ENCODE results near the gene RAB11A.

DNA sequence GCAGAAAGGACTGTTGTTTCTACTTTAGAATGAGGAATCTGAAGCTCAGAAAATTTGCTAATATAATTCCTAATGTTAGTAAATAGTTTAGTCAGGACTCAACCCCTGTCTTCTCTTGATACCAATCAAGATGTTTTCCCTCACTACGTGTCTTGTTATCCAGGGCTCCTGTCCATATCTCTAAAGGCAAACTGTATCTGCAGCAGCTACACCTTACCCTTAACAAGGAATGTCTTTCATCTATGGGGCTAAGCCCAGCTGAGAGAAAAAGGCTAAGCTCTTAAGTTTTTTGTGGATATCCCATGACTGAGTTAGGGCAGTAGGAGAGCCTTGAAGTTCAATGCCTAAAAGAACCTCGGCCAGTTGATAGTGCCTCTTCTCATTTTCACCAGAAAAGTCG is 32.5 kb downstream of the RAB11A start:
- TF ChIP-seq, protein P1, sequence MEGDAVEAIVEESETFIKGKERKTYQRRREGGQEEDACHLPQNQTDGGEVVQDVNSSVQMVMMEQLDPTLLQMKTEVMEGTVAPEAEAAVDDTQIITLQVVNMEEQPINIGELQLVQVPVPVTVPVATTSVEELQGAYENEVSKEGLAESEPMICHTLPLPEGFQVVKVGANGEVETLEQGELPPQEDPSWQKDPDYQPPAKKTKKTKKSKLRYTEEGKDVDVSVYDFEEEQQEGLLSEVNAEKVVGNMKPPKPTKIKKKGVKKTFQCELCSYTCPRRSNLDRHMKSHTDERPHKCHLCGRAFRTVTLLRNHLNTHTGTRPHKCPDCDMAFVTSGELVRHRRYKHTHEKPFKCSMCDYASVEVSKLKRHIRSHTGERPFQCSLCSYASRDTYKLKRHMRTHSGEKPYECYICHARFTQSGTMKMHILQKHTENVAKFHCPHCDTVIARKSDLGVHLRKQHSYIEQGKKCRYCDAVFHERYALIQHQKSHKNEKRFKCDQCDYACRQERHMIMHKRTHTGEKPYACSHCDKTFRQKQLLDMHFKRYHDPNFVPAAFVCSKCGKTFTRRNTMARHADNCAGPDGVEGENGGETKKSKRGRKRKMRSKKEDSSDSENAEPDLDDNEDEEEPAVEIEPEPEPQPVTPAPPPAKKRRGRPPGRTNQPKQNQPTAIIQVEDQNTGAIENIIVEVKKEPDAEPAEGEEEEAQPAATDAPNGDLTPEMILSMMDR (IDR thresholded peaks at IDR 0.05): no peak
- no peak for TF ChIP-seq EZH2 (IDR thresholded peaks at IDR 0.05; ENCODE audit: borderline replicate concordance, insufficient read depth, low read depth, low read length, poor library complexity, severe bottlenecking)
